Measurements from ENCODE around the gene C5orf46. TPM values are rescaled to one million over a fixed set of nuclear protein-coding genes. Genes with fewer than 3 reads are reported as not detected.

The C5orf46 gene
- total RNA-seq, 1 donor: not detected

DNA sequence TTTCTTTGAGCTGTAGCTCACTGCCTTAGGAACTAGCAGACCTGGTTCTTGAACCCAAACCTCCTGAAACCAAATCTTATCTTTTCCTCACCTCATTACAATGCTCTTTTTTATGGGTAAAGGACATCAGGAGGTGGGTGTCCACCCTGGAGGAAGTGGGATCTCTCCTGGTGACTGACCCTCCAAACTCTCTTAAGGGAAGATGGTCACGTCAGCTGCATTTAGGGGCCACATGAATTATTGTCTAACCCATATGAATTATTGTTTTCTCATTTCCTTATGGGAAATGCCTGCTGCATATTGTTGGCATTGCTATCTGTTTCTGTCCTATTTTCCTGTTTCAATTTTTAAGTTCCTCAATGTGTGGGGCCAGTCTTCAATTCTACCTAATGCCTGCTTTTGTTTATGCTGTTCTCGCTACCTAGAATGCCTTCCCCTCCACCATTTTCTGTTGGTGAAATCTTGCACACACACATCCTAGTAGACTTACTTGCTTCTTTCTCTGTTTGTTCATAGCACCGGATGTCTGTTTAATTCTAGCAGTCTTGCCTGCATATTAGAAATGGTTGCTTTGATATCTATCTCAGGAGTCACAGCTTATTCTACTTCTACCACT lies 52.9 kb downstream of the C5orf46 start:
- no peak overlapping the region for H3K4me3 ChIP-seq (ENCODE audit: insufficient read depth, low read length)
- H3K79me2 ChIP-seq (ENCODE audit: insufficient read depth, low read length): no peaks in the 10 kb centered on the region
- no peak overlapping the region for H3K27ac ChIP-seq (ENCODE audit: low read depth, low read length)
- H3K4me2 ChIP-seq (ENCODE audit: insufficient read depth, low read length): no peak overlapping the region
- no peaks in the 10 kb centered on the region for H4K20me1 ChIP-seq (ENCODE audit: insufficient read depth, low read length)
- no peaks in the 10 kb centered on the region for H3K9me3 ChIP-seq (ENCODE audit: low read depth, low read length)
- no peaks in the 10 kb centered on the region for H3K27me3 ChIP-seq (ENCODE audit: insufficient read depth, low read length)
- no peaks in the 10 kb centered on the region for H3K4me1 ChIP-seq (ENCODE audit: insufficient read depth, low read length)
- H2AFZ ChIP-seq (ENCODE audit: low read length): no peak overlapping the region
- DNase-seq (ENCODE audit: insufficient read length, low spot score, missing footprints): no peak
- TF ChIP-seq, protein P1, sequence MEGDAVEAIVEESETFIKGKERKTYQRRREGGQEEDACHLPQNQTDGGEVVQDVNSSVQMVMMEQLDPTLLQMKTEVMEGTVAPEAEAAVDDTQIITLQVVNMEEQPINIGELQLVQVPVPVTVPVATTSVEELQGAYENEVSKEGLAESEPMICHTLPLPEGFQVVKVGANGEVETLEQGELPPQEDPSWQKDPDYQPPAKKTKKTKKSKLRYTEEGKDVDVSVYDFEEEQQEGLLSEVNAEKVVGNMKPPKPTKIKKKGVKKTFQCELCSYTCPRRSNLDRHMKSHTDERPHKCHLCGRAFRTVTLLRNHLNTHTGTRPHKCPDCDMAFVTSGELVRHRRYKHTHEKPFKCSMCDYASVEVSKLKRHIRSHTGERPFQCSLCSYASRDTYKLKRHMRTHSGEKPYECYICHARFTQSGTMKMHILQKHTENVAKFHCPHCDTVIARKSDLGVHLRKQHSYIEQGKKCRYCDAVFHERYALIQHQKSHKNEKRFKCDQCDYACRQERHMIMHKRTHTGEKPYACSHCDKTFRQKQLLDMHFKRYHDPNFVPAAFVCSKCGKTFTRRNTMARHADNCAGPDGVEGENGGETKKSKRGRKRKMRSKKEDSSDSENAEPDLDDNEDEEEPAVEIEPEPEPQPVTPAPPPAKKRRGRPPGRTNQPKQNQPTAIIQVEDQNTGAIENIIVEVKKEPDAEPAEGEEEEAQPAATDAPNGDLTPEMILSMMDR (IDR thresholded peaks at IDR 0.05; ENCODE audit: extremely low read depth, low read depth, low read length): no peak
- no peaks in the 10 kb centered on the region for H3K36me3 ChIP-seq (ENCODE audit: insufficient read depth, low read length)

DNA sequence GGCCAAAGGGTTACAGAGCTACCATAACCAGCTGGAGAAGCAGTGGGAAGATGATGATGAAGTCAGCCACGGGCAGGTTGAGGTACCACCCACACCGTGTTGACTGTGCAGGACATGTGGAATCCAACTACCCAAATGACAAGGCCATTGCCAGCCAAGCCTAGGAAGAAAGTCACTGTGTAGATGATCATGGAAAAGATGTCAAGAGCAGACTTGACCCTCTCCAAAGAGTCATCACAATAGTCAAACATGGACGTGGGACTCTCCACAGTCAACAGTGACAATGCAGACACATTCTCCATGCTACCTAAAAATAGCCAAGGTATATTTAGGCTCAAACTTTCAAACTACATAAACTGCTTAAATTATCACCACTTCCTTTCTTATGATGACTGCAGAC lies 54.0 kb downstream of the C5orf46 start:
- Histone ChIP-seq H3K27ac (ENCODE audit: low read depth, low read length) (no peak overlapping the region), H3K4me1 (ENCODE audit: insufficient read depth, low read length) (no peaks in the 10 kb centered on the region), H2AFZ (ENCODE audit: low read length) (no peak overlapping the region), H4K20me1 (ENCODE audit: insufficient read depth, low read length) (no peaks in the 10 kb centered on the region), H3K79me2 (ENCODE audit: insufficient read depth, low read length) (no peaks in the 10 kb centered on the region), H3K36me3 (ENCODE audit: insufficient read depth, low read length) (no peaks in the 10 kb centered on the region), H3K4me3 (ENCODE audit: insufficient read depth, low read length) (no peak overlapping the region), H3K4me2 (ENCODE audit: insufficient read depth, low read length) (no peak overlapping the region), H3K9me3 (ENCODE audit: low read depth, low read length) (no peaks in the 10 kb centered on the region), H3K27me3 (ENCODE audit: insufficient read depth, low read length) (no peaks in the 10 kb centered on the region)
- no peak for DNase-seq (ENCODE audit: insufficient read length, low spot score, missing footprints)
- TF ChIP-seq, protein P1 (IDR thresholded peaks at IDR 0.05; ENCODE audit: extremely low read depth, low read depth, low read length): no peak

DNA sequence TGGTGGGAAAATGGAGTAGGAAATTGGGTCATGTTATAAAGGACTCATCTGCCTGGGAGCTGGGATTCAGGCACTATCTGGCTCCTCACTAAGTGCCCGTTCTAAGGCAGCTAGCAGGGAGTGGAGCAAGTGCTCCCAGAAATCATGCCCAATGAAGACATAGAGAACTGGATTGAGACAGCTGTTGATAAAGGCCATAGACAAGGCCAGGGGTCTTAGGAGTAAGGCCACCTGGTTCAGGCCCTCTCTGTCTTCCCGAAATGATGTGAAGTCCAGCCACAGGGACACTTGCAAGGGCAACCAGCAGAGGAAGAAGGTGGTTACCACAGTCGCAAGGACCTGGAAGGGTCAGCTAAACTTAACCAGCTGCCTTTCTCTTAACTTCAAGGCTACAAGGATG lies 54.8 kb downstream of the C5orf46 start:
- no peaks in the 10 kb centered on the region for H3K9me3 ChIP-seq (ENCODE audit: low read depth, low read length)
- DNase-seq (ENCODE audit: insufficient read length, low spot score, missing footprints): no peak
- H3K79me2 ChIP-seq (ENCODE audit: insufficient read depth, low read length): no peaks in the 10 kb centered on the region
- H3K27ac ChIP-seq (ENCODE audit: low read depth, low read length): no peak overlapping the region
- no peak overlapping the region for H3K4me2 ChIP-seq (ENCODE audit: insufficient read depth, low read length)
- H3K4me1 ChIP-seq (ENCODE audit: insufficient read depth, low read length): no peaks in the 10 kb centered on the region
- TF ChIP-seq, protein P1 (IDR thresholded peaks at IDR 0.05; ENCODE audit: extremely low read depth, low read depth, low read length): no peak
- H4K20me1 ChIP-seq (ENCODE audit: insufficient read depth, low read length): no peaks in the 10 kb centered on the region
- H3K4me3 ChIP-seq (ENCODE audit: insufficient read depth, low read length): no peak overlapping the region
- H2AFZ ChIP-seq (ENCODE audit: low read length): no peak overlapping the region
- H3K27me3 ChIP-seq (ENCODE audit: insufficient read depth, low read length): no peaks in the 10 kb centered on the region
- no peaks in the 10 kb centered on the region for H3K36me3 ChIP-seq (ENCODE audit: insufficient read depth, low read length)

DNA sequence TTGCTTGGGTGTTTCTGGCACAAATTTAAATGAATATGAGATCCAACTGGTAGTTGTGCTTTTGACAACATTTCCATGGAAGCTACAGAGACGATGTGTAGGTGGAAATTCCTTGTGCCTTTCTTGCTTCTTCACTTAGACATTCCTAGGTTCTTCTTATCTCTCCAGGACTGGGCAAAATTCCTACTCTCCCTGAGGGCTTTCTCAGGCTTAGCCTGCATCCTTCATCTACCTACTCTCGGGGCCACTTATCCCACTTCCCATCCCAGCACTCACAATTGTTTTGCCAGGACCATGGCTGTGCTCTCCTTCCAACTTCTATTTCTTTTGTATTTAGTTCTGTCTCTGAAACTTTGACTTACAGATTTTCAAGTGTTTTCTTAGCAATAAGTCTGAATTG lies 57.1 kb downstream of the C5orf46 start:
- Histone ChIP-seq H3K4me1 (ENCODE audit: insufficient read depth, low read length) (no peaks in the 10 kb centered on the region), H3K79me2 (ENCODE audit: insufficient read depth, low read length) (no peaks in the 10 kb centered on the region), H3K36me3 (ENCODE audit: insufficient read depth, low read length) (no peaks in the 10 kb centered on the region), H3K27me3 (ENCODE audit: insufficient read depth, low read length) (no peaks in the 10 kb centered on the region), H4K20me1 (ENCODE audit: insufficient read depth, low read length) (no peaks in the 10 kb centered on the region), H3K4me2 (ENCODE audit: insufficient read depth, low read length) (no peak overlapping the region), H3K27ac (ENCODE audit: low read depth, low read length) (no peak overlapping the region), H2AFZ (ENCODE audit: low read length) (no peak overlapping the region), H3K9me3 (ENCODE audit: low read depth, low read length) (no peaks in the 10 kb centered on the region), H3K4me3 (ENCODE audit: insufficient read depth, low read length) (no peak overlapping the region)
- TF ChIP-seq, protein P1 (IDR thresholded peaks at IDR 0.05; ENCODE audit: extremely low read depth, low read depth, low read length): no peak
- peak; percentile 53 for DNase-seq (ENCODE audit: insufficient read length, low spot score, missing footprints)
